WTC11 (cell line): ENCODE data around the gene PAEP. TPM values are rescaled to one million over a fixed set of nuclear protein-coding genes. Genes with fewer than 3 reads are reported as not detected.

Experiments used
- ATAC-seq: fragments of 200-7000 bp; cut with Tn5 transposase; 2 replicates; pipeline ENCODE4 v1.10.0; 2021; ENCODE audit warnings: mild to moderate bottlenecking, moderate library complexity
- CTCF ChIA-PET: fragments of 300-600 bp; sonication (Branson Sonifier 250); formaldehyde crosslinking; loops from one replicate; lab custom pipeline; 2021; ENCODE audit warnings: antibody characterized with exemption; lab: Charles Lee
- POLR2A ChIA-PET: fragments of 350-600 bp; sonication (Branson Sonifier 250); formaldehyde crosslinking; loops from one replicate; lab custom pipeline; 2021; ENCODE audit warnings: antibody characterized with exemption; lab: Charles Lee
- DNase-seq: peaks from one replicate; pipeline ENCODE4 v3.0.0; 2021; ENCODE audit warnings: low spot score
- H3K27ac Mint-ChIP-seq: 2 replicates; pipeline ENCODE4 v1.8.0; 2021; ENCODE audit warnings: mixed read lengths
- H3K27me3 Mint-ChIP-seq: 2 replicates; pipeline ENCODE4 v1.8.0; 2021; ENCODE audit warnings: low read depth, mild to moderate bottlenecking, moderate library complexity, mixed read lengths
- H3K36me3 Mint-ChIP-seq: 2 replicates; pipeline ENCODE4 v1.8.0; 2021; ENCODE audit warnings: mixed read lengths
- H3K4me1 Mint-ChIP-seq: 2 replicates; pipeline ENCODE4 v1.8.0; 2022; ENCODE audit warnings: mixed read lengths
- H3K4me3 Mint-ChIP-seq: 2 replicates; pipeline ENCODE4 v1.8.0; 2021; ENCODE audit warnings: mild to moderate bottlenecking, moderate library complexity, mixed read lengths
- H3K9me3 Mint-ChIP-seq: 2 replicates; pipeline ENCODE4 v1.8.0; 2021; ENCODE audit warnings: mixed read lengths
- CTCF ChIP-seq: fragments of 200-600 bp; IDR thresholded peaks from 2 replicates; pipeline ENCODE4 v1.8.0; 2022; ENCODE audit warnings: antibody characterized with exemption
- E2F4 ChIP-seq: sonication (generic); formaldehyde crosslinking; IDR thresholded peaks from 2 replicates; pipeline ENCODE4 v1.8.1; 2022; ENCODE audit warnings: low read depth, mild to moderate bottlenecking, moderate library complexity, missing genetic modification reagents, borderline replicate concordance
- ESRRA ChIP-seq: sonication (generic); formaldehyde crosslinking; IDR thresholded peaks from 2 replicates; pipeline ENCODE4 v1.8.1; 2022; ENCODE audit warnings: mild to moderate bottlenecking, missing genetic modification reagents, borderline replicate concordance
- ETV6 ChIP-seq: sonication (generic); formaldehyde crosslinking; IDR thresholded peaks from 2 replicates; pipeline ENCODE4 v1.8.1; 2022; ENCODE audit warnings: mild to moderate bottlenecking, missing genetic modification reagents
- FOXK1 ChIP-seq: sonication (generic); formaldehyde crosslinking; IDR thresholded peaks from 2 replicates; pipeline ENCODE4 v1.8.0; 2022; ENCODE audit warnings: mild to moderate bottlenecking, moderate library complexity, missing genetic modification reagents
- GABPB1 ChIP-seq: sonication (generic); formaldehyde crosslinking; IDR thresholded peaks from 2 replicates; pipeline ENCODE4 v1.8.1; 2023; ENCODE audit warnings: mild to moderate bottlenecking, missing genetic modification reagents
- HMGXB4 ChIP-seq: sonication (generic); formaldehyde crosslinking; IDR thresholded peaks from 2 replicates; pipeline ENCODE4 v1.8.1; 2023; ENCODE audit warnings: mild to moderate bottlenecking, moderate library complexity, missing genetic modification reagents
- IRF1 ChIP-seq: sonication (generic); formaldehyde crosslinking; IDR thresholded peaks from 2 replicates; pipeline ENCODE4 v1.8.0; 2023; ENCODE audit warnings: missing genetic modification reagents
- KAT7 ChIP-seq: sonication (generic); formaldehyde crosslinking; IDR thresholded peaks from 2 replicates; pipeline ENCODE4 v1.8.1; 2023; ENCODE audit warnings: missing genetic modification reagents, mild to moderate bottlenecking, borderline replicate concordance
- MXD4 ChIP-seq: fragments of 250-450 bp; sonication (Bioruptor Pico); IDR thresholded peaks from 2 replicates; pipeline ENCODE4 v1.8.0; 2021; ENCODE audit warnings: mild to moderate bottlenecking, moderate library complexity, borderline replicate concordance
- NR1H2 ChIP-seq: sonication (generic); formaldehyde crosslinking; IDR thresholded peaks from 2 replicates; pipeline ENCODE4 v1.9.0; 2021; ENCODE audit warnings: mild to moderate bottlenecking, moderate library complexity, missing genetic modification reagents
- PREB ChIP-seq: sonication (generic); formaldehyde crosslinking; IDR thresholded peaks from 2 replicates; pipeline ENCODE4 v1.8.1; 2022; ENCODE audit warnings: mild to moderate bottlenecking, missing genetic modification reagents, moderate library complexity, borderline replicate concordance
- TEAD4 ChIP-seq: sonication (generic); formaldehyde crosslinking; IDR thresholded peaks from 2 replicates; pipeline ENCODE4 v1.8.0; 2022; ENCODE audit warnings: mild to moderate bottlenecking, missing genetic modification reagents
- USF2 ChIP-seq: sonication (generic); formaldehyde crosslinking; IDR thresholded peaks from 2 replicates; pipeline ENCODE4 v1.8.1; 2023; ENCODE audit warnings: mild to moderate bottlenecking, missing genetic modification reagents, moderate library complexity
- ZNF232 ChIP-seq: sonication (generic); formaldehyde crosslinking; IDR thresholded peaks from 2 replicates; pipeline ENCODE4 v1.8.0; 2022; ENCODE audit warnings: mild to moderate bottlenecking, missing genetic modification reagents
- ZNF425 ChIP-seq: fragments of 250-450 bp; sonication (Bioruptor Pico); conservative IDR thresholded peaks from 2 replicates; pipeline ENCODE4 v1.9.0; 2021; ENCODE audit warnings: mild to moderate bottlenecking
- ZNF532 ChIP-seq: fragments of 250-450 bp; sonication (Bioruptor Pico); IDR thresholded peaks from 2 replicates; pipeline ENCODE4 v1.9.0; 2021; ENCODE audit warnings: mild to moderate bottlenecking, borderline replicate concordance
- total RNA-seq: library from RNA; stranded (reverse); gene quantifications from 3 replicates; pipeline ENCODE4 v1.2.3, GENCODE V29; 2021

PAEP gene
- total RNA-seq, 1 experiment from 2014 or later, result not detected

- H3K27ac Mint-ChIP-seq, result no peak overlapping the region
- H3K27me3 Mint-ChIP-seq, result no peaks in the 10 kb centered on the region
- ChIA-PET CTCF (interaction anchor here (5.6 kb wide), 1 partner anchor 19 kb away, joined by 42 read pairs; no protein-coding TSS in a partner anchor), POLR2A (no interaction called here)
- peaks cover 9% of the 10 kb centered on the region for H3K4me1 Mint-ChIP-seq
- H3K36me3 Mint-ChIP-seq, result no peaks in the 10 kb centered on the region
- TF ChIP-seq CTCF, result no peak
- no peak for TF ChIP-seq ESRRA (CRISPR knock-in tag)
- no peak for TF ChIP-seq ZNF232 (CRISPR knock-in tag)
- TF ChIP-seq KAT7, result no peak
- no peak for TF ChIP-seq FOXK1 (CRISPR knock-in tag)
- no peak for TF ChIP-seq PREB
- no peak for TF ChIP-seq TEAD4 (CRISPR knock-in tag)
- TF ChIP-seq MXD4 (CRISPR knock-in tag), result no peak
- H3K9me3 Mint-ChIP-seq, result peaks cover 6% of the 10 kb centered on the region
- no peak for DNase-seq
- no peak for ATAC-seq
- H3K4me3 Mint-ChIP-seq, result no peak overlapping the region
Measured at GRCh38 chr9:135524130-135524861, 37.3 kb upstream of the PAEP start.

GRCh38 chr9:135525241-135526088 is 36.1 kb upstream of the PAEP start:
- H3K4me3 Mint-ChIP-seq, result no peak overlapping the region
- peak; percentile 8 for DNase-seq
- peaks cover 11% of the 10 kb centered on the region for H3K4me1 Mint-ChIP-seq
- no peaks in the 10 kb centered on the region for H3K9me3 Mint-ChIP-seq
- H3K27ac Mint-ChIP-seq, result no peak overlapping the region
- H3K27me3 Mint-ChIP-seq, result no peaks in the 10 kb centered on the region
- no peaks in the 10 kb centered on the region for H3K36me3 Mint-ChIP-seq
- POLR2A ChIA-PET, result no interaction called here
- ATAC-seq, result no peak
- CTCF ChIA-PET, result interaction anchor here (5.6 kb wide), 1 partner anchor 20 kb away, joined by 42 read pairs; no protein-coding TSS in a partner anchor
- TF ChIP-seq NR1H2 (CRISPR knock-in tag) (no peak), IRF1 (CRISPR knock-in tag) (no peak), ZNF425 (CRISPR knock-in tag) (no peak), USF2 (no peak), ZNF532 (CRISPR knock-in tag) (no peak), ETV6 (CRISPR knock-in tag) (no peak), GABPB1 (CRISPR knock-in tag) (no peak), HMGXB4 (CRISPR knock-in tag) (no peak), E2F4 (CRISPR knock-in tag) (no peak)
